GM21390 (cell line): ENCODE measurements around the gene TTLL4.
"Not testable (repeated sequence)": the region's sequence is repeated elsewhere in the genome, so short reads cannot be mapped to it uniquely, and the experiment has no call there.

Source experiments
- ATAC-seq: cut with Tn5 transposase; IDR thresholded peaks from one replicate; pipeline ENCODE4 v1.9.1; 2021; ENCODE audit not compliant: unreplicated experiment

TTLL4 gene

GRCh38 chr2:218710687-218711549 lies at the start of gene TTLL4:
TTLL4 (plus strand) TSS chr2:218710835; CDS start chr2:218737677, 26,842 bp downstream.
- ATAC-seq: peak; percentile 91

GRCh38 chr2:218662377-218662776 lies 48.3 kb upstream of the TTLL4 start:
- ATAC-seq: no peak

GRCh38 chr2:218662827-218663226 lies 47.8 kb upstream of the TTLL4 start:
- ATAC-seq: no peak

GRCh38 chr2:218663901-218664300 lies 46.7 kb upstream of the TTLL4 start:
- ATAC-seq: no peak

- no peak for ATAC-seq
Observed at GRCh38 chr2:218664653-218665052, 46.0 kb upstream of the TTLL4 start.

- no peak for ATAC-seq
Observed at GRCh38 chr2:218671097-218671653, 39.5 kb upstream of the TTLL4 start.

- peak; percentile 94 for ATAC-seq
Observed at GRCh38 chr2:218671654-218672566, 38.7 kb upstream of the TTLL4 start, which contains the start of the genes RNF25 and STK36. RNF25 (minus strand) TSS chr2:218672002; CDS start chr2:218671970, 32 bp downstream. STK36 (plus strand) TSS chr2:218672086; CDS start chr2:218672830, 744 bp downstream.

GRCh38 chr2:218679119-218679518 lies 31.5 kb upstream of the TTLL4 start:
- no peak for ATAC-seq

GRCh38 chr2:218680061-218680460 lies 30.6 kb upstream of the TTLL4 start:
- ATAC-seq: no peak

- ATAC-seq: not testable (repeated sequence)
Observed at GRCh38 chr2:218687400-218688060, 23.1 kb upstream of the TTLL4 start.

- no peak for ATAC-seq
Observed at GRCh38 chr2:218691234-218691633, 19.4 kb upstream of the TTLL4 start.

- no peak for ATAC-seq
Observed at GRCh38 chr2:218694405-218695145, 16.1 kb upstream of the TTLL4 start.

GRCh38 chr2:218698885-218699284 lies 11.8 kb upstream of the TTLL4 start:
- no peak for ATAC-seq

GRCh38 chr2:218701806-218702205 lies 8.8 kb upstream of the TTLL4 start:
- ATAC-seq: no peak

GRCh38 chr2:218703341-218703740 lies 7.3 kb upstream of the TTLL4 start:
- no peak for ATAC-seq

- peak; percentile 27 for ATAC-seq
Observed at GRCh38 chr2:218708086-218708485, 2.5 kb upstream of the TTLL4 start.

- ATAC-seq: no peak
Observed at GRCh38 chr2:218709908-218710307, 727 bp upstream of the TTLL4 start.

- ATAC-seq: peak; percentile 1
Observed at GRCh38 chr2:218710334-218710686, 325 bp upstream of the TTLL4 start.

GRCh38 chr2:218711550-218711929 lies 905 bp downstream of the TTLL4 start:
- ATAC-seq: no peak

- no peak for ATAC-seq
Observed at GRCh38 chr2:218713922-218714321, 3.3 kb downstream of the TTLL4 start.
